ENCODE results near the gene KRR1. TPM values are rescaled to one million over a fixed set of nuclear protein-coding genes. Genes with fewer than 3 reads are reported as not detected.
"Not testable (repeated sequence)": the region's sequence is repeated elsewhere in the genome, so short reads cannot be mapped to it uniquely, and the experiment has no call there.

The KRR1 gene
- total and polyA plus RNA-seq, 2 experiments from 2014 or later, result 55.7 to 120 TPM

DNA sequence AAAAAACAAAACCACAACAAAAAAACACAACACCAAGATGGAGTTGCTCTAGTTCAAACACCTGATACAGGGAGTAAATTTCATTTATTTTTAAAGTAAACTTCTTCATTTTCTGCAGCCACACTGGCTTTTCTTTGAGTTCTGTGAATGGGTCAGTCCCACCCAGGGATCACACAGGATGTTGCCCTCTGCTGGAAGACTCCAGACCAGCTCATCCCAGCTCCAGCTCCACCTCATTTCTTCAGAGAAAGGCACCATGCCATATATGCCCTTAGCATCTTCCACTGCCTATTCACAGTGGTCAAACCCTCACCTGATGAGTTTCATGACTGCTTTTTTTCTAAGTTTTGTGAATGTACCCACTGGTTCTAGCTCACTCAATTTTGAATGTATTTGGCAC lies 22.9 kb downstream of the KRR1 start:
- Histone ChIP-seq H3F3A (replicated peaks; ENCODE audit: low read depth) (no peaks in the 10 kb centered on the region), H3K4me2 (no peak overlapping the region), H3K79me2 (replicated peaks; ENCODE audit: insufficient read depth) (no peaks in the 10 kb centered on the region), H3K9me2 (ENCODE audit: insufficient read depth) (no peaks in the 10 kb centered on the region), H4K20me1 (replicated peaks; ENCODE audit: insufficient read depth) (no peaks in the 10 kb centered on the region), H3K27ac (ENCODE audit: low read depth) (no peak overlapping the region), H3K4me1 (ENCODE audit: insufficient read depth) (peaks cover 12% of the 10 kb centered on the region), H2AFZ (no peak overlapping the region), H3K4me3 (no peak overlapping the region), H3K36me3 (ENCODE audit: insufficient read depth) (no peaks in the 10 kb centered on the region), H3K27me3 (ENCODE audit: insufficient read depth) (no peaks in the 10 kb centered on the region)
- H3K4me3 Mint-ChIP-seq, result no peak overlapping the region
- DNase-seq (ENCODE audit: low spot score) (peak; percentile 65), ATAC-seq (peak; percentile 81)
- no peaks in the 10 kb centered on the region for H3K9me3 Mint-ChIP-seq
- TF ChIP-seq, protein P1, sequence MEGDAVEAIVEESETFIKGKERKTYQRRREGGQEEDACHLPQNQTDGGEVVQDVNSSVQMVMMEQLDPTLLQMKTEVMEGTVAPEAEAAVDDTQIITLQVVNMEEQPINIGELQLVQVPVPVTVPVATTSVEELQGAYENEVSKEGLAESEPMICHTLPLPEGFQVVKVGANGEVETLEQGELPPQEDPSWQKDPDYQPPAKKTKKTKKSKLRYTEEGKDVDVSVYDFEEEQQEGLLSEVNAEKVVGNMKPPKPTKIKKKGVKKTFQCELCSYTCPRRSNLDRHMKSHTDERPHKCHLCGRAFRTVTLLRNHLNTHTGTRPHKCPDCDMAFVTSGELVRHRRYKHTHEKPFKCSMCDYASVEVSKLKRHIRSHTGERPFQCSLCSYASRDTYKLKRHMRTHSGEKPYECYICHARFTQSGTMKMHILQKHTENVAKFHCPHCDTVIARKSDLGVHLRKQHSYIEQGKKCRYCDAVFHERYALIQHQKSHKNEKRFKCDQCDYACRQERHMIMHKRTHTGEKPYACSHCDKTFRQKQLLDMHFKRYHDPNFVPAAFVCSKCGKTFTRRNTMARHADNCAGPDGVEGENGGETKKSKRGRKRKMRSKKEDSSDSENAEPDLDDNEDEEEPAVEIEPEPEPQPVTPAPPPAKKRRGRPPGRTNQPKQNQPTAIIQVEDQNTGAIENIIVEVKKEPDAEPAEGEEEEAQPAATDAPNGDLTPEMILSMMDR (conservative IDR thresholded peaks at IDR 0.05; ENCODE audit: low read depth in 2 of 2), result peak; percentile 57 to 76
- TF ChIP-seq, protein P2, sequence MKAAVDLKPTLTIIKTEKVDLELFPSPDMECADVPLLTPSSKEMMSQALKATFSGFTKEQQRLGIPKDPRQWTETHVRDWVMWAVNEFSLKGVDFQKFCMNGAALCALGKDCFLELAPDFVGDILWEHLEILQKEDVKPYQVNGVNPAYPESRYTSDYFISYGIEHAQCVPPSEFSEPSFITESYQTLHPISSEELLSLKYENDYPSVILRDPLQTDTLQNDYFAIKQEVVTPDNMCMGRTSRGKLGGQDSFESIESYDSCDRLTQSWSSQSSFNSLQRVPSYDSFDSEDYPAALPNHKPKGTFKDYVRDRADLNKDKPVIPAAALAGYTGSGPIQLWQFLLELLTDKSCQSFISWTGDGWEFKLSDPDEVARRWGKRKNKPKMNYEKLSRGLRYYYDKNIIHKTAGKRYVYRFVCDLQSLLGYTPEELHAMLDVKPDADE (IDR thresholded peaks at IDR 0.05), result no peak
- no peak overlapping the region for H3K27ac Mint-ChIP-seq
- H3K4me1 Mint-ChIP-seq, result peaks cover 28% of the 10 kb centered on the region
- no peaks in the 10 kb centered on the region for H3K27me3 Mint-ChIP-seq (ENCODE audit: insufficient read depth, low read depth, poor library complexity)
- H3K36me3 Mint-ChIP-seq (ENCODE audit: low read depth), result no peaks in the 10 kb centered on the region

DNA sequence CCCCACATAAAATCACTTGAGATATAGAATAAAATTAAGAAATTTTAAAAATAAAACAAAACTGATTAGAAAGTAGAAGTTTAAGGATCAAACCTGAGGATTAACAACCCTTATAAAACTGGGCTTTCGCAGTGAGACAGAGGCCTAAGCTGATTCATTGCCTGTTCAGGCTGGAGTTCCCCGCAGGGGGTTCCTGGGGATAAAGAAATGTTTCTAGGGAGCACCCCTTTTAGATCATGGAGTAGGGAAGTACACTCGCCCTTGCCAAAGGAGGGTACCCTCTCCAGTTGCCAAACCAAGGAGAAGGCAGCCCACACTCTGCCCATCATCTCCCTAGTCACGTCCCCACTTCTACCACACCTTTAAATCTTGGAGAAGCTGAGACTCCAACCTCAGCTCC lies 24.1 kb downstream of the KRR1 start:
- TF ChIP-seq EZH2 (IDR thresholded peaks at IDR 0.05; ENCODE audit: low read depth, unreplicated experiment), result no peak
- TF ChIP-seq CREB1 (CRISPR knock-in tag; IDR thresholded peaks at IDR 0.05; ENCODE audit: low read depth), result no peak
- no peak for TF ChIP-seq EZH2phosphoT487 (IDR thresholded peaks at IDR 0.05; ENCODE audit: unreplicated experiment)
- no peak for TF ChIP-seq NANOG (IDR thresholded peaks at IDR 0.05; ENCODE audit: borderline replicate concordance)
- TF ChIP-seq, protein P1 (conservative IDR thresholded peaks at IDR 0.05; ENCODE audit: low read depth in 2 of 2), result no peak
- TF ChIP-seq, protein P2 (IDR thresholded peaks at IDR 0.05), result no peak
- TF ChIP-seq ZNF331 (CRISPR knock-in tag; IDR thresholded peaks at IDR 0.05; ENCODE audit: low read depth), result no peak
- no peak for TF ChIP-seq STAT1 (IDR thresholded peaks at IDR 0.05; ENCODE audit: unreplicated experiment)
- TF ChIP-seq, protein P3, sequence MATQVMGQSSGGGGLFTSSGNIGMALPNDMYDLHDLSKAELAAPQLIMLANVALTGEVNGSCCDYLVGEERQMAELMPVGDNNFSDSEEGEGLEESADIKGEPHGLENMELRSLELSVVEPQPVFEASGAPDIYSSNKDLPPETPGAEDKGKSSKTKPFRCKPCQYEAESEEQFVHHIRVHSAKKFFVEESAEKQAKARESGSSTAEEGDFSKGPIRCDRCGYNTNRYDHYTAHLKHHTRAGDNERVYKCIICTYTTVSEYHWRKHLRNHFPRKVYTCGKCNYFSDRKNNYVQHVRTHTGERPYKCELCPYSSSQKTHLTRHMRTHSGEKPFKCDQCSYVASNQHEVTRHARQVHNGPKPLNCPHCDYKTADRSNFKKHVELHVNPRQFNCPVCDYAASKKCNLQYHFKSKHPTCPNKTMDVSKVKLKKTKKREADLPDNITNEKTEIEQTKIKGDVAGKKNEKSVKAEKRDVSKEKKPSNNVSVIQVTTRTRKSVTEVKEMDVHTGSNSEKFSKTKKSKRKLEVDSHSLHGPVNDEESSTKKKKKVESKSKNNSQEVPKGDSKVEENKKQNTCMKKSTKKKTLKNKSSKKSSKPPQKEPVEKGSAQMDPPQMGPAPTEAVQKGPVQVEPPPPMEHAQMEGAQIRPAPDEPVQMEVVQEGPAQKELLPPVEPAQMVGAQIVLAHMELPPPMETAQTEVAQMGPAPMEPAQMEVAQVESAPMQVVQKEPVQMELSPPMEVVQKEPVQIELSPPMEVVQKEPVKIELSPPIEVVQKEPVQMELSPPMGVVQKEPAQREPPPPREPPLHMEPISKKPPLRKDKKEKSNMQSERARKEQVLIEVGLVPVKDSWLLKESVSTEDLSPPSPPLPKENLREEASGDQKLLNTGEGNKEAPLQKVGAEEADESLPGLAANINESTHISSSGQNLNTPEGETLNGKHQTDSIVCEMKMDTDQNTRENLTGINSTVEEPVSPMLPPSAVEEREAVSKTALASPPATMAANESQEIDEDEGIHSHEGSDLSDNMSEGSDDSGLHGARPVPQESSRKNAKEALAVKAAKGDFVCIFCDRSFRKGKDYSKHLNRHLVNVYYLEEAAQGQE (IDR thresholded peaks at IDR 0.05; ENCODE audit: unreplicated experiment), result no peak
- no peak for TF ChIP-seq JUNB (IDR thresholded peaks at IDR 0.05; ENCODE audit: unreplicated experiment)
- peaks cover 12% of the 10 kb centered on the region for H3K4me1 ChIP-seq (ENCODE audit: insufficient read depth)
- no peaks in the 10 kb centered on the region for H4K20me1 ChIP-seq (replicated peaks; ENCODE audit: insufficient read depth)
- peak; percentile 15; the same call in 1 of the 3 replicates for ATAC-seq
- H3F3A ChIP-seq (replicated peaks; ENCODE audit: low read depth), result no peaks in the 10 kb centered on the region
- H3K36me3 ChIP-seq (ENCODE audit: insufficient read depth), result no peaks in the 10 kb centered on the region
- H3K9me2 ChIP-seq (ENCODE audit: insufficient read depth), result no peaks in the 10 kb centered on the region
- H3K27ac ChIP-seq (ENCODE audit: low read depth), result no peak overlapping the region
- H3K36me3 Mint-ChIP-seq (ENCODE audit: low read depth), result no peaks in the 10 kb centered on the region
- H3K27me3 Mint-ChIP-seq (ENCODE audit: insufficient read depth, low read depth, poor library complexity), result no peaks in the 10 kb centered on the region
- H3K4me2 ChIP-seq, result no peak overlapping the region
- H3K9me3 Mint-ChIP-seq, result no peaks in the 10 kb centered on the region
- peak; percentile 10 for DNase-seq (ENCODE audit: low spot score)
- H3K4me3 ChIP-seq, result no peak overlapping the region
- no peak overlapping the region for H3K4me3 Mint-ChIP-seq
- no peaks in the 10 kb centered on the region for H3K79me2 ChIP-seq (replicated peaks; ENCODE audit: insufficient read depth)
- no peak overlapping the region for H2AFZ ChIP-seq
- H3K27me3 ChIP-seq (ENCODE audit: insufficient read depth), result no peaks in the 10 kb centered on the region
- no peak overlapping the region for H3K27ac Mint-ChIP-seq
- H3K4me1 Mint-ChIP-seq, result peaks cover 32% of the 10 kb centered on the region

DNA sequence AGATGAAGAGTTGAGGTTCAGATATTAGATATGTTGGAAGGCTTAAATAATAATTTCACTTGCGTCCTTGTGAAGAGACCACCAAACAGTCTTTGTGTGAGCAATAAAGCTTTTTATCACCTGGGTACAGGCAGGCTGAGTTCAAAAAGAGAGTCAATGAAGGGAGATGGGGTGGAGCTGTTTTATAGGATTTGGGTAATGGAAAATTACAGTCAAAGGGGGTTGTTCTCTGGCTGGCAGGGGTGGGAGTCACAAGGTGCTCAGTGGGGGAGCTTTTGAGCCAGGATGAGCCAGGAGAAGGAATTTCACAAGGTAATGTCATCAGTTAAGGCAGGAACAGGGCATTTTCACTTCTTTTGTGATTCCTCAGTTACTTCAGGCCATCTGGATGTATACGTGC lies 27.0 kb downstream of the KRR1 start:
- not testable (repeated sequence) for H3K36me3 Mint-ChIP-seq (ENCODE audit: low read depth); H3K36me3 ChIP-seq (ENCODE audit: insufficient read depth); H3K4me3 Mint-ChIP-seq; H3K9me3 Mint-ChIP-seq; H3K4me3 ChIP-seq; H3F3A ChIP-seq (replicated peaks; ENCODE audit: low read depth); H3K9me2 ChIP-seq (ENCODE audit: insufficient read depth); H2AFZ ChIP-seq; H3K27me3 ChIP-seq (ENCODE audit: insufficient read depth); H3K4me2 ChIP-seq; H3K27me3 Mint-ChIP-seq (ENCODE audit: insufficient read depth, low read depth, poor library complexity); H3K79me2 ChIP-seq (replicated peaks; ENCODE audit: insufficient read depth); ATAC-seq; H4K20me1 ChIP-seq (replicated peaks; ENCODE audit: insufficient read depth)
- Mint-ChIP-seq H3K4me1 (peaks cover 31% of the 10 kb centered on the region), H3K27ac (peak overlapping the region; percentile 15; the same call in 1 of the 2 replicates)
- H3K4me1 ChIP-seq (ENCODE audit: insufficient read depth), result peaks cover 12% of the 10 kb centered on the region
- DNase-seq (ENCODE audit: low spot score), result peak; percentile 8
- peak overlapping the region; percentile 48; the same call in 1 of the 2 replicates for H3K27ac ChIP-seq (ENCODE audit: low read depth)
